GM19455 (cell line): ENCODE results near the gene UPP1.

Experiments
- ATAC-seq: cut with Tn5 transposase; IDR thresholded peaks from one replicate; pipeline ENCODE4 v1.9.1; 2021; ENCODE audit not compliant: unreplicated experiment

Gene UPP1

DNA sequence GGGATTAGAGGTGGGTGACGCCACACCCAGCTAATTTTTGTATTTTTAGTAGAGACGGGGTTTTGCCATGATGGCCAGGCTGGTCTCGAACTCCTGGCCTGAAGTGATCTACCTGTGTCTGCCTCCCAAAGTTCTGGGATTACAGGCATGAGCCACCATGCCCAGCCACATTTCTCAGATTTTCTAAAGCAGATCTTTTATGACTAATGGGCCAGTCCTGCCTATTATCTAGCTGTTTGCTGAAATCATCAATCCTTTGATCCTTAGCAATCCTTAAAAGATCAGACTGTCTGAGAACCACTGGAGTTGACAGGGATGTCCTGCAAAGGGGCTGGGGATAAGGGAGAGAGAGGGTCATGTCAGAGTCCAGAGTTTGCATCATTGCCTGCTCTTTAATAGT, 61.0 kb downstream of the UPP1 start:
- ATAC-seq, result no peak

GRCh38 chr7:48154792-48155413, 65.8 kb downstream of the UPP1 start:
- no peak for ATAC-seq
